HEK293 (cell line): ENCODE measurements around the gene HPS4.

ENCODE experiments used
- CTCF ChIA-PET: fragments of 350-600 bp; formaldehyde crosslinking; extraction: SDS; loops from one replicate; lab custom pipeline; 2021; ENCODE audit warnings: antibody characterized with exemption; lab: Yijun Ruan, JAX
- POLR2A ChIA-PET: fragments of 300-600 bp; formaldehyde crosslinking; extraction: SDS; loops from one replicate; lab custom pipeline; 2020; ENCODE audit warnings: antibody characterized with exemption, inconsistent platforms; lab: Yijun Ruan, JAX
- H3K27ac ChIP-seq: fragments of 200-500 bp; sonication (Bioruptor generic); 2 replicates; pipeline ENCODE4 v1.5.1; 2014; ENCODE audit warnings: low read depth, low read length, control low read depth, inconsistent platforms; ENCODE audit errors: extremely low read depth
- H3K36me3 ChIP-seq, 2 experiments: fragments of 200-500 bp in 1 of 2; sonication (Bioruptor generic) in 1 of 2; 1 replicate in 1 of 2; 2 replicates in 1 of 2; pipeline ENCODE4 v1.5.1; 2014 to 2017; ENCODE audit warnings: inconsistent platforms in 2 of 2, low read length in 2 of 2; ENCODE audit not compliant: control insufficient read depth in 2 of 2, insufficient read depth in 1 of 2
- H3K4me1 ChIP-seq: fragments of 200-500 bp; sonication (Bioruptor generic); 2 replicates; pipeline ENCODE4 v1.5.1; 2014; ENCODE audit warnings: mild to moderate bottlenecking, low read length, inconsistent platforms; ENCODE audit not compliant: control insufficient read depth, insufficient read depth
- H3K4me3 ChIP-seq: 2 replicates; pipeline ENCODE4 v1.5.1; 2011; ENCODE audit warnings: low read depth, mild to moderate bottlenecking, control low read depth, low read length, moderate library complexity
- H3K9me3 ChIP-seq: fragments of 200-500 bp; sonication (Bioruptor generic); 2 replicates; pipeline ENCODE4 v1.5.1; 2014; ENCODE audit warnings: low read depth, low read length, inconsistent platforms; ENCODE audit not compliant: control insufficient read depth, insufficient read depth
- BCL11A ChIP-seq: fragments of 450-650 bp; formaldehyde crosslinking; IDR thresholded peaks from 2 replicates; pipeline ENCODE4 v1.5.1; 2016; ENCODE audit warnings: low read depth, missing biosample characterization, missing genetic modification characterization
- IKZF3 ChIP-seq: fragments of 450-650 bp; IDR thresholded peaks from 2 replicates; pipeline ENCODE4 v1.5.0; 2018; ENCODE audit warnings: missing biosample characterization, mild to moderate bottlenecking, missing genetic modification characterization, moderate library complexity
- KLF16 ChIP-seq: fragments of 450-650 bp; formaldehyde crosslinking; IDR thresholded peaks from 2 replicates; pipeline ENCODE4 v1.5.1; 2017; ENCODE audit warnings: missing biosample characterization, missing genetic modification characterization
- PATZ1 ChIP-seq: fragments of 450-650 bp; formaldehyde crosslinking; IDR thresholded peaks from 2 replicates; pipeline ENCODE4 v1.5.1; 2016; ENCODE audit warnings: missing biosample characterization, missing genetic modification characterization
- SP3 ChIP-seq: fragments of 450-650 bp; formaldehyde crosslinking; IDR thresholded peaks from 2 replicates; pipeline ENCODE4 v1.5.1; 2016; ENCODE audit warnings: missing biosample characterization, missing genetic modification characterization
- WT1 ChIP-seq: fragments of 450-650 bp; formaldehyde crosslinking; IDR thresholded peaks from 2 replicates; pipeline ENCODE4 v1.5.1; 2016; ENCODE audit warnings: missing biosample characterization, missing genetic modification characterization
- ZBTB17 ChIP-seq: fragments of 450-650 bp; formaldehyde crosslinking; IDR thresholded peaks from 2 replicates; pipeline ENCODE4 v1.5.1; 2016; ENCODE audit warnings: missing biosample characterization, missing genetic modification characterization
- ZBTB48 ChIP-seq: fragments of 450-650 bp; formaldehyde crosslinking; IDR thresholded peaks from 2 replicates; pipeline ENCODE4 v1.5.1; 2016; ENCODE audit warnings: missing biosample characterization, missing genetic modification characterization
- ZNF169 ChIP-seq: fragments of 450-650 bp; formaldehyde crosslinking; IDR thresholded peaks from 2 replicates; pipeline ENCODE4 v1.5.1; 2016; ENCODE audit warnings: missing biosample characterization, missing genetic modification characterization
- ZNF214 ChIP-seq: fragments of 450-650 bp; formaldehyde crosslinking; IDR thresholded peaks from 2 replicates; pipeline ENCODE4 v1.5.1; 2017; ENCODE audit warnings: missing biosample characterization, mild to moderate bottlenecking, missing genetic modification characterization, borderline replicate concordance
- ZNF416 ChIP-seq: fragments of 450-650 bp; formaldehyde crosslinking; IDR thresholded peaks from 2 replicates; pipeline ENCODE4 v1.5.1; 2016; ENCODE audit warnings: missing biosample characterization, missing genetic modification characterization
- ZNF544 ChIP-seq: fragments of 450-650 bp; formaldehyde crosslinking; IDR thresholded peaks from 2 replicates; pipeline ENCODE4 v1.5.0; 2017; ENCODE audit warnings: missing biosample characterization, missing genetic modification characterization
- ZNF558 ChIP-seq: fragments of 450-650 bp; formaldehyde crosslinking; IDR thresholded peaks from 2 replicates; pipeline ENCODE4 v1.5.1; 2016; ENCODE audit warnings: missing biosample characterization, missing genetic modification characterization
- ZNF560 ChIP-seq: fragments of 450-650 bp; formaldehyde crosslinking; IDR thresholded peaks from 2 replicates; pipeline ENCODE4 v1.5.1; 2017; ENCODE audit warnings: missing biosample characterization, missing genetic modification characterization, borderline replicate concordance
- ZNF596 ChIP-seq: fragments of 450-650 bp; IDR thresholded peaks from 2 replicates; pipeline ENCODE4 v1.5.0; 2018; ENCODE audit warnings: missing biosample characterization, mild to moderate bottlenecking, missing genetic modification characterization, moderate library complexity
- ZNF610 ChIP-seq: fragments of 450-650 bp; formaldehyde crosslinking; IDR thresholded peaks from 2 replicates; pipeline ENCODE4 v1.5.1; 2016; ENCODE audit warnings: missing biosample characterization, missing genetic modification characterization, borderline replicate concordance
- ZNF670 ChIP-seq: fragments of 450-650 bp; formaldehyde crosslinking; IDR thresholded peaks from 2 replicates; pipeline ENCODE4 v1.5.1; 2016; ENCODE audit warnings: missing biosample characterization, missing genetic modification characterization, low read depth
- ZNF747 ChIP-seq: fragments of 450-650 bp; formaldehyde crosslinking; IDR thresholded peaks from 2 replicates; pipeline ENCODE4 v1.5.1; 2016; ENCODE audit warnings: missing biosample characterization, missing genetic modification characterization
- ZNF776 ChIP-seq: fragments of 450-650 bp; formaldehyde crosslinking; IDR thresholded peaks from 2 replicates; pipeline ENCODE4 v1.5.0; 2017; ENCODE audit warnings: missing biosample characterization, missing genetic modification characterization, borderline replicate concordance
- TF ChIP-seq, protein P1 (sequence below): fragments of 450-650 bp; formaldehyde crosslinking; IDR thresholded peaks from 2 replicates; pipeline ENCODE4 v1.5.1; 2017; ENCODE audit warnings: missing biosample characterization, mild to moderate bottlenecking, missing genetic modification characterization, moderate library complexity

HPS4 gene

DNA sequence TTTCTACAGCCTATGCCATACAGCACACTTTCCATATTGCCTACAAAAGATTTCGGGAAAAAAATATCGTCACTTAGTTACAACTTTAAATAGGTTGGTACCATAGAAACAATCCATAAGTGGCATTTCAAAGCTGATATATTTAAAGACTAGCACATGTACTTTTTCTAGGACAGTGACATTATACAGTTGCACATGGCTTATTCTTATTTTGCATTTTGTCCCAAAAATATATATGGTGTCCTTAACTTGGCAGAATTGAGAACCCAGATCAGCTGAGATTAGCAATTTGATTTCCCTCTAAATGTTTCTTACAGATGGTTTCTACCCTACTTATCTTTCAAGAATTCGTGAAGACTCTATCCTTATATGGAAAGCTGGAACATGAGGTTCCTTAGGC is 32.3 kb upstream of the HPS4 start (continued):
- no peak for TF ChIP-seq ZNF169 (tag by site-specific recombination)
- no peak for TF ChIP-seq BCL11A (tag by site-specific recombination)
- TF ChIP-seq ZNF544 (tag by site-specific recombination) = no peak
- no peak for TF ChIP-seq ZNF558 (tag by site-specific recombination)
- TF ChIP-seq ZNF214 = no peak
- TF ChIP-seq ZNF610 (tag by site-specific recombination) = no peak
- TF ChIP-seq SP3 (tag by site-specific recombination) = no peak
- TF ChIP-seq IKZF3 (tag by site-specific recombination) = no peak
- no peak for TF ChIP-seq KLF16
- no peak for TF ChIP-seq PATZ1
- no peak for TF ChIP-seq ZNF596 (tag by site-specific recombination)

DNA sequence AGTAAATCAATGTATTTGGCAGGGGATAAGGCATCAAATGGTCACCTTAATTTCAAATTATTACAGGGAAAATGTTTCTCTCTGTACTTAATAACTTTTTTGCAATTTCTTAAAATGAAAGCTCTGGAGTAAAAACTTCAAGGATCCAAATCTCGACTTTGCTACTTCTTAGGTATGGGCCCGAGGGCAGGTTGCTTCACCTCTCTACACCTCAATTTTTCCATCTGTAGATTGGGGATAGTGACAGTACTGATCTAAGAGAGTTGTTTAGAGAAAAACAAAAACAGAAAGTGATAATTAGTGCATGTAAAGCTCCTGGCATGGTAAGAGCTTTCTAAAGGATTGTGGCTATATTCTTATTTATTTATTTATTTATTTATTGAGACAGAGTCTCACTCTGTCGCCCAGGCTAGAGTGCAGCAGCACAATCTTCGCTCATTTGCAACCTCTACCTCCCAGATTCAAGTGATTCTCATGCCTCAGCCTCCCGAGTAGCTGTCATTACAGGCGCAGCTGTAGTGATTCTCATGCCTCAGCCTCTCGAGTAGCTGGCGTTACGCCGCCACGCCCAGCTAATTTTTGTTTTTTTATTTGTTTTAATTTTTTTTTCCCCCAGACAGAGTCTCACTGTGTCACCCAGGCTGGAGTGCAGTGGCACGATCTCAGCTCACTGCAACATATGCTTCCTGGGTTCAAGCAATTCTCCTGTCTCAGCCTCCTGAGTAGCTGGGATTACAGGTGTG is 31.0 kb upstream of the HPS4 start:
- TF ChIP-seq, protein P1, sequence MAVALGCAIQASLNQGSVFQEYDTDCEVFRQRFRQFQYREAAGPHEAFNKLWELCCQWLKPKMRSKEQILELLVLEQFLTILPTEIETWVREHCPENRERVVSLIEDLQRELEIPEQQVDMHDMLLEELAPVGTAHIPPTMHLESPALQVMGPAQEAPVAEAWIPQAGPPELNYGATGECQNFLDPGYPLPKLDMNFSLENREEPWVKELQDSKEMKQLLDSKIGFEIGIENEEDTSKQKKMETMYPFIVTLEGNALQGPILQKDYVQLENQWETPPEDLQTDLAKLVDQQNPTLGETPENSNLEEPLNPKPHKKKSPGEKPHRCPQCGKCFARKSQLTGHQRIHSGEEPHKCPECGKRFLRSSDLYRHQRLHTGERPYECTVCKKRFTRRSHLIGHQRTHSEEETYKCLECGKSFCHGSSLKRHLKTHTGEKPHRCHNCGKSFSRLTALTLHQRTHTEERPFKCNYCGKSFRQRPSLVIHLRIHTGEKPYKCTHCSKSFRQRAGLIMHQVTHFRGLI = no peak
- TF ChIP-seq ZNF747 (tag by site-specific recombination) = no peak
- no peak for TF ChIP-seq WT1 (tag by site-specific recombination)
- no peak for TF ChIP-seq ZNF416 (tag by site-specific recombination)
- no peak for TF ChIP-seq ZNF670 (tag by site-specific recombination)
- CTCF ChIA-PET = interaction anchor here (0.6 kb wide), 3 partner anchors 69 to 917 kb away, joined by 3 read pairs; no protein-coding TSS in a partner anchor
- POLR2A ChIA-PET = no interaction called here
- H3K9me3 ChIP-seq = no peaks in the 10 kb centered on the region
- peaks cover 13 to 16% of the 10 kb centered on the region in 2 experiments for H3K36me3 ChIP-seq
- no peaks in the 10 kb centered on the region for H3K4me1 ChIP-seq
- H3K4me3 ChIP-seq = no peak overlapping the region
- no peak overlapping the region for H3K27ac ChIP-seq

GRCh38 chr22:26513838-26514237 is 30.3 kb upstream of the HPS4 start:
- no peaks in the 10 kb centered on the region for H3K9me3 ChIP-seq
- H3K36me3 ChIP-seq = peaks cover 20 to 24% of the 10 kb centered on the region in 2 experiments
- CTCF ChIA-PET = no interaction called here
- H3K4me3 ChIP-seq = no peak overlapping the region
- no peaks in the 10 kb centered on the region for H3K4me1 ChIP-seq
- H3K27ac ChIP-seq = no peak overlapping the region
- POLR2A ChIA-PET = no interaction called here
- no peak for TF ChIP-seq ZBTB17 (tag by site-specific recombination)
- TF ChIP-seq ZNF776 (tag by site-specific recombination) = no peak
- no peak for TF ChIP-seq ZNF560 (tag by site-specific recombination)
- no peak for TF ChIP-seq ZBTB48 (tag by site-specific recombination)
